DND-41 (cell line): ENCODE data around the gene PPFIA2.

ENCODE experiments used
- ATAC-seq: fragments of 200-7000 bp; cut with Tn5 transposase; 3 replicates; pipeline ENCODE4 v1.9.1; 2021; ENCODE audit warnings: low read depth; ENCODE audit not compliant: insufficient read depth
- DNase-seq: peaks from one replicate; pipeline ENCODE4 v3.0.0-alpha.2; 2020
- H2AFZ ChIP-seq: 2 replicates; pipeline ENCODE4 v1.6.0; 2012; ENCODE audit warnings: low read depth, low read length
- H3K27ac ChIP-seq: 2 replicates; pipeline ENCODE4 v1.5.1; 2012; ENCODE audit warnings: low read length, inconsistent platforms
- H3K27me3 ChIP-seq: fragments of 200-600 bp; sonication (generic); 2 replicates; pipeline ENCODE4 v1.6.0; 2012; ENCODE audit warnings: low read length, mild to moderate bottlenecking, inconsistent platforms; ENCODE audit not compliant: insufficient read depth, poor library complexity
- H3K36me3 ChIP-seq: 2 replicates; pipeline ENCODE4 v1.5.1; 2012; ENCODE audit warnings: low read length, inconsistent platforms; ENCODE audit not compliant: insufficient read depth
- H3K4me1 ChIP-seq: 2 replicates; pipeline ENCODE4 v1.5.1; 2012; ENCODE audit warnings: mild to moderate bottlenecking, low read length; ENCODE audit not compliant: insufficient read depth
- H3K4me2 ChIP-seq: 2 replicates; pipeline ENCODE4 v1.6.0; 2012; ENCODE audit warnings: mild to moderate bottlenecking, moderate library complexity, low read length, inconsistent platforms; ENCODE audit not compliant: insufficient read depth
- H3K4me3 ChIP-seq, 2 experiments: fragments of 200-600 bp in 1 of 2; shearing (Covaris generic) in 1 of 2; 2 replicates each; pipeline ENCODE4 v1.5.1; 2012 to 2016; ENCODE audit warnings: inconsistent platforms in 2 of 2, low read length in 2 of 2, mild to moderate bottlenecking in 2 of 2, low read depth in 1 of 2, moderate library complexity in 1 of 2
- H3K79me2 ChIP-seq: 2 replicates; pipeline ENCODE4 v1.6.0; 2012; ENCODE audit warnings: low read length, inconsistent platforms; ENCODE audit not compliant: insufficient read depth
- H3K9ac ChIP-seq: 2 replicates; pipeline ENCODE4 v1.6.0; 2012; ENCODE audit warnings: low read depth, mild to moderate bottlenecking, inconsistent platforms, low read length, moderate library complexity
- H3K9me3 ChIP-seq: 2 replicates; pipeline ENCODE4 v1.5.1; 2012; ENCODE audit warnings: low read length, moderate library complexity, mild to moderate bottlenecking, inconsistent platforms; ENCODE audit not compliant: insufficient read depth, severe bottlenecking
- H4K20me1 ChIP-seq: 2 replicates; pipeline ENCODE4 v1.6.0; 2012; ENCODE audit warnings: low read length; ENCODE audit not compliant: insufficient read depth
- EZH2 ChIP-seq: IDR thresholded peaks from 3 replicates; pipeline ENCODE4 v1.6.1; 2012; ENCODE audit warnings: borderline replicate concordance, low read depth, mild to moderate bottlenecking, moderate library complexity, low read length, inconsistent platforms; ENCODE audit not compliant: severe bottlenecking
- TF ChIP-seq, protein P1 (sequence below): IDR thresholded peaks from 2 replicates; pipeline ENCODE4 v1.5.1; 2012; ENCODE audit warnings: borderline replicate concordance, low read length, moderate library complexity, mild to moderate bottlenecking; ENCODE audit not compliant: poor library complexity, severe bottlenecking; ENCODE audit errors: extremely low read depth

The PPFIA2 gene

GRCh38 chr12:81542065-81543010 lies 216.8 kb downstream of the PPFIA2 start:
- Histone ChIP-seq H4K20me1 (no peaks in the 10 kb centered on the region), H3K36me3 (no peaks in the 10 kb centered on the region), H3K27me3 (no peaks in the 10 kb centered on the region), H3K27ac (no peak overlapping the region), H3K4me2 (no peak overlapping the region), H3K9ac (no peak overlapping the region), H3K4me3 (no peak overlapping the region), H3K4me1 (no peaks in the 10 kb centered on the region), H3K9me3 (no peaks in the 10 kb centered on the region), H3K79me2 (no peaks in the 10 kb centered on the region), H2AFZ (no peak overlapping the region)
- no peak for TF ChIP-seq EZH2
- TF ChIP-seq, protein P1, sequence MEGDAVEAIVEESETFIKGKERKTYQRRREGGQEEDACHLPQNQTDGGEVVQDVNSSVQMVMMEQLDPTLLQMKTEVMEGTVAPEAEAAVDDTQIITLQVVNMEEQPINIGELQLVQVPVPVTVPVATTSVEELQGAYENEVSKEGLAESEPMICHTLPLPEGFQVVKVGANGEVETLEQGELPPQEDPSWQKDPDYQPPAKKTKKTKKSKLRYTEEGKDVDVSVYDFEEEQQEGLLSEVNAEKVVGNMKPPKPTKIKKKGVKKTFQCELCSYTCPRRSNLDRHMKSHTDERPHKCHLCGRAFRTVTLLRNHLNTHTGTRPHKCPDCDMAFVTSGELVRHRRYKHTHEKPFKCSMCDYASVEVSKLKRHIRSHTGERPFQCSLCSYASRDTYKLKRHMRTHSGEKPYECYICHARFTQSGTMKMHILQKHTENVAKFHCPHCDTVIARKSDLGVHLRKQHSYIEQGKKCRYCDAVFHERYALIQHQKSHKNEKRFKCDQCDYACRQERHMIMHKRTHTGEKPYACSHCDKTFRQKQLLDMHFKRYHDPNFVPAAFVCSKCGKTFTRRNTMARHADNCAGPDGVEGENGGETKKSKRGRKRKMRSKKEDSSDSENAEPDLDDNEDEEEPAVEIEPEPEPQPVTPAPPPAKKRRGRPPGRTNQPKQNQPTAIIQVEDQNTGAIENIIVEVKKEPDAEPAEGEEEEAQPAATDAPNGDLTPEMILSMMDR, result no peak
- ATAC-seq (no peak), DNase-seq (no peak)

DNA sequence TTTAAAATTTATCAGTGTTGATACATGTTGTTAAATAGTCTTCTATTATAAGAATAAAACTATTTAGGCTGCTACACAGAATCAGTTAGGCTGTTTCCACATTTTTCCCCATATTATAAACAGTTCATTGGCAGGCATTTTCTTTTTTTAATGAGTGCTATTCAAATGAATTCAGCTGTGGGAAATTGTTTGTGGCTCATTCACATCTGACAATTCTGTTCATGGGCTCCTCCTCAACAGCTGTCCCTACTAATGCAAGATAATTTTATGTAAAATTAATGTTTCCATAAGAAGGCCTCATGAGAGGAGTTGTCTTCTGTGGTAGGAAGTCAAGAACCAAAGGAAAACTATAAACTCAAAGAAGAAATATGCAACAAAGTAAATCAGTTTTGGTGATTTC lies 218.0 kb downstream of the PPFIA2 start:
- no peak overlapping the region for H3K9ac ChIP-seq
- DNase-seq (no peak), ATAC-seq (no peak)
- TF ChIP-seq EZH2, result no peak
- TF ChIP-seq, protein P1, result no peak
- H3K9me3 ChIP-seq, result no peaks in the 10 kb centered on the region
- H3K79me2 ChIP-seq, result no peaks in the 10 kb centered on the region
- no peak overlapping the region for H3K4me3 ChIP-seq
- H3K27me3 ChIP-seq, result no peaks in the 10 kb centered on the region
- H3K4me2 ChIP-seq, result no peak overlapping the region
- H2AFZ ChIP-seq, result no peak overlapping the region
- no peaks in the 10 kb centered on the region for H4K20me1 ChIP-seq
- H3K36me3 ChIP-seq, result no peaks in the 10 kb centered on the region
- no peaks in the 10 kb centered on the region for H3K4me1 ChIP-seq
- H3K27ac ChIP-seq, result no peak overlapping the region

DNA sequence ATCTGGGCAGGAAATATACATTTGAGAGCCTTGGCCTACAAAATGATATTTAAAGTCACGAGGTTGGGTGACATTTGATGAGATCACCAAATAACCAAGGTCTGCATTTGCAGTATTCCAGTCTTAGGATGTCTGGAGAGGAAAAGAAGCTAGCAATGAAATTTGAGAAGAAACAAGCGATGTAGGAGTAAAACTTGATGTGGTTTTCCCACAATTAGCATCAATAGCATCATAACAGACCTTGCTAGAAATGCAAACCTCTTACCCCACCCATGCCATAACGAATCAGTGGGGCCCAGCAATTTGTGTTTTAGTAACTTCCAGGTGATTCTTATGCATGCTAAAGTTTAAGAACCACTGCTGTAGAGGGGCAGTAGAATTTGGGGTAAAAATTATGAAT lies 219.9 kb downstream of the PPFIA2 start:
- H3K27ac ChIP-seq, result no peak overlapping the region
- TF ChIP-seq EZH2, result no peak
- TF ChIP-seq, protein P1, result no peak

More for the DNA sequence above, 219.9 kb downstream of the PPFIA2 start:
- H3K9ac ChIP-seq, result no peak overlapping the region
- H3K27me3 ChIP-seq, result no peaks in the 10 kb centered on the region
- no peaks in the 10 kb centered on the region for H3K9me3 ChIP-seq
- ATAC-seq, result no peak
- H3K4me2 ChIP-seq, result no peak overlapping the region
- H4K20me1 ChIP-seq, result no peaks in the 10 kb centered on the region
- no peak overlapping the region for H3K4me3 ChIP-seq
- no peak for DNase-seq
- H2AFZ ChIP-seq, result no peak overlapping the region
- no peaks in the 10 kb centered on the region for H3K4me1 ChIP-seq
- no peaks in the 10 kb centered on the region for H3K79me2 ChIP-seq
- no peaks in the 10 kb centered on the region for H3K36me3 ChIP-seq
